ENCODE results near the gene SCRN1.
"Not testable (repeated sequence)": the region's sequence is repeated elsewhere in the genome, so short reads cannot be mapped to it uniquely, and the experiment has no call there.

The SCRN1 gene

DNA sequence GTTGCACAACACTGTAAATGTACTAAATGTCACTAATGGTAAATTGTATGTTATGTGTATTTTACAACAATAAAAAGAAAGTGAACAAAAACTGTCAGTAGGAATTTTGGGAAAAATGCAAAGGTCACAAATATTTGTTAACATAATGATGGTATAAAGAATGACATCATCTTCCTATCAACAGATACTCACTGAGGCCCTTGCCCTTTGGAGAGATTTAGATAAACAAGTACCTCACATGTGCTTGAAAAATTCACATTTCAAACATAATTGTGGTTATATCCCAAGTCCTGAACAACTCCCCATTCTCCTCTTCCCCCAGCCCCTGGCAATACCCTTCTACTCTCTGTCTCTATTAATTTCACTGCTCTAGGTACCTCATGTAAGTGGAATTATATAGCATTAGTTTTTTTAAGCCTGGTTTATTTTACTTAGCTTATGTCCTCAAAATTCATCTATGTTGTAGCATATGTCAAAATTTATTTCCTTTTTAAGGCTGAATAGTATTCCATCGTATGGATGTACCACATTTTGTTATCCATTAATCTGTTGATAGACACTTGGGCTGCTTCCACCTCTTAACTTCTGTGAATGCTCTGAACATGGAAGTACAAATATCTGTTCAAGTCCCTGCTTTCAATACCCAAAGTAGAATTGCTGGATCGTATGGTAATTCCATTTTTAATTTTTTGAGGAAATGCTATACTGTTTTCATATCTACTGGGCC, 92.8 kb downstream of the SCRN1 start:
- Histone ChIP-seq H3K27me3 (ENCODE audit: control insufficient read depth in 2 of 2, insufficient read depth in 2 of 2, low read length in 2 of 2) (peaks cover 0 to 3% of the 10 kb centered on the region in 2 donors), H3K9me3 (ENCODE audit: control insufficient read depth in 2 of 2, low read length in 2 of 2) (no peaks in the 10 kb centered on the region), H3K4me3 (ENCODE audit: low read length in 2 of 2) (no peak overlapping the region), H3K36me3 (ENCODE audit: control insufficient read depth in 2 of 2, insufficient read depth in 2 of 2, low read length in 2 of 2) (no peaks in the 10 kb centered on the region), H3K9ac (ENCODE audit: low read depth in 1 of 2, low read length in 2 of 2) (no peak overlapping the region), H3K4me1 (ENCODE audit: control insufficient read depth in 2 of 2, insufficient read depth in 2 of 2, low read length in 2 of 2) (no peaks in the 10 kb centered on the region), H3K27ac (ENCODE audit: low read depth in 2 of 2, low read length in 2 of 2) (no peak overlapping the region)

GRCh38 chr7:29895559-29895958, 94.0 kb downstream of the SCRN1 start:
- H3K9me3 ChIP-seq (ENCODE audit: control insufficient read depth in 2 of 2, low read length in 2 of 2), result no peaks in the 10 kb centered on the region
- no peak overlapping the region for H3K4me3 ChIP-seq (ENCODE audit: low read length in 2 of 2)
- no peak overlapping the region for H3K9ac ChIP-seq (ENCODE audit: low read depth in 1 of 2, low read length in 2 of 2)
- no peak overlapping the region for H3K27ac ChIP-seq (ENCODE audit: low read depth in 2 of 2, low read length in 2 of 2)
- peaks cover 0 to 3% of the 10 kb centered on the region in 2 donors for H3K27me3 ChIP-seq (ENCODE audit: control insufficient read depth in 2 of 2, insufficient read depth in 2 of 2, low read length in 2 of 2)
- no peaks in the 10 kb centered on the region for H3K36me3 ChIP-seq (ENCODE audit: control insufficient read depth in 2 of 2, insufficient read depth in 2 of 2, low read length in 2 of 2)
- no peaks in the 10 kb centered on the region for H3K4me1 ChIP-seq (ENCODE audit: control insufficient read depth in 2 of 2, insufficient read depth in 2 of 2, low read length in 2 of 2)

GRCh38 chr7:29894256-29894655, 95.3 kb downstream of the SCRN1 start:
- H3K9ac ChIP-seq (ENCODE audit: low read depth in 1 of 2, low read length in 2 of 2), result no peak overlapping the region

DNA sequence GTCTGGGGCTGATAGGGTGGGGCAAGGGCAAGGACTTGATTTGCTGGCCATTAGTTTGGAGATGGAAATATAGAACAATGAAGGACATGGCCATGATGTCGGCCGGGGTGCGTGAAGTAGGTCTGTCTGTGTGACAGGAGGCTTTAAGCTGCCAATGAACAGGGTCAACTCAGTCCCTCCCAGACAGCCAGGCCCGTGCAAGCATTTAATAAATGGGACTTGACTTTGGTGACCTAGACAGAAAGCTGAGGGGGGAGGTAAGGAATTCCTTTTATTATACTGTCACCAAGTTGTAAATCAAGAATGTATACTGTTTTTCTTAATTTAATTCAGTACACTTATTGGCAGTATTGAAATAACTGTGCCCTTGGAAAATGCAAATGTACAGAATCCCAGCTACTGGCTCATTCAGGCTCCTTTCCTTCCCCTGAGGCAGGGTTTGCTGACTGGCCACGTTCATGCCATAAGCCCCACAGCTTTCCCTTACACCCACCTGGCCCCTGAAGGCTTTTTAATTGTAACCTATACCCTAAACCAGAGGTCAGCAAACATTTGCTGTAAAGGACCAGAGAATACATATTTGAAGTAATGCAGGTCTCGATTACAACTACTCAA, 96.1 kb downstream of the SCRN1 start:
- H3K4me1 ChIP-seq (ENCODE audit: control insufficient read depth in 2 of 2, insufficient read depth in 2 of 2, low read length in 2 of 2), result no peaks in the 10 kb centered on the region
- H3K27ac ChIP-seq (ENCODE audit: low read depth in 2 of 2, low read length in 2 of 2), result no peak overlapping the region
- H3K36me3 ChIP-seq (ENCODE audit: control insufficient read depth in 2 of 2, insufficient read depth in 2 of 2, low read length in 2 of 2), result no peaks in the 10 kb centered on the region
- H3K27me3 ChIP-seq (ENCODE audit: control insufficient read depth in 2 of 2, insufficient read depth in 2 of 2, low read length in 2 of 2), result no peaks in the 10 kb centered on the region
- H3K4me3 ChIP-seq (ENCODE audit: low read length in 2 of 2), result no peak overlapping the region
- no peak overlapping the region for H3K9ac ChIP-seq (ENCODE audit: low read depth in 1 of 2, low read length in 2 of 2)
- H3K9me3 ChIP-seq (ENCODE audit: control insufficient read depth in 2 of 2, low read length in 2 of 2), result no peaks in the 10 kb centered on the region

More at GRCh38 chr7:29894256-29894655, 95.3 kb downstream of the SCRN1 start:
- Histone ChIP-seq H3K4me1 (ENCODE audit: control insufficient read depth in 2 of 2, insufficient read depth in 2 of 2, low read length in 2 of 2) (no peaks in the 10 kb centered on the region), H3K4me3 (ENCODE audit: low read length in 2 of 2) (no peak overlapping the region), H3K36me3 (ENCODE audit: control insufficient read depth in 2 of 2, insufficient read depth in 2 of 2, low read length in 2 of 2) (no peaks in the 10 kb centered on the region), H3K27ac (ENCODE audit: low read depth in 2 of 2, low read length in 2 of 2) (no peak overlapping the region), H3K27me3 (ENCODE audit: control insufficient read depth in 2 of 2, insufficient read depth in 2 of 2, low read length in 2 of 2) (peaks cover 0 to 3% of the 10 kb centered on the region in 2 donors), H3K9me3 (ENCODE audit: control insufficient read depth in 2 of 2, low read length in 2 of 2) (no peaks in the 10 kb centered on the region)

GRCh38 chr7:29892231-29892630, 97.4 kb downstream of the SCRN1 start:
- H3K9me3 ChIP-seq (ENCODE audit: control insufficient read depth in 2 of 2, low read length in 2 of 2), result no peaks in the 10 kb centered on the region
- no peak overlapping the region for H3K27ac ChIP-seq (ENCODE audit: low read depth in 2 of 2, low read length in 2 of 2)
- H3K9ac ChIP-seq (ENCODE audit: low read depth in 1 of 2, low read length in 2 of 2), result no peak overlapping the region
- no peaks in the 10 kb centered on the region for H3K36me3 ChIP-seq (ENCODE audit: control insufficient read depth in 2 of 2, insufficient read depth in 2 of 2, low read length in 2 of 2)
- no peaks in the 10 kb centered on the region for H3K27me3 ChIP-seq (ENCODE audit: control insufficient read depth in 2 of 2, insufficient read depth in 2 of 2, low read length in 2 of 2)
- H3K4me1 ChIP-seq (ENCODE audit: control insufficient read depth in 2 of 2, insufficient read depth in 2 of 2, low read length in 2 of 2), result no peaks in the 10 kb centered on the region
- H3K4me3 ChIP-seq (ENCODE audit: low read length in 2 of 2), result no peak overlapping the region

GRCh38 chr7:29891766-29892165, 97.8 kb downstream of the SCRN1 start:
- Histone ChIP-seq H3K4me1 (ENCODE audit: control insufficient read depth in 2 of 2, insufficient read depth in 2 of 2, low read length in 2 of 2) (no peaks in the 10 kb centered on the region), H3K4me3 (ENCODE audit: low read length in 2 of 2) (no peak overlapping the region), H3K36me3 (ENCODE audit: control insufficient read depth in 2 of 2, insufficient read depth in 2 of 2, low read length in 2 of 2) (no peaks in the 10 kb centered on the region), H3K27ac (ENCODE audit: low read depth in 2 of 2, low read length in 2 of 2) (no peak overlapping the region), H3K9me3 (ENCODE audit: control insufficient read depth in 2 of 2, low read length in 2 of 2) (no peaks in the 10 kb centered on the region), H3K27me3 (ENCODE audit: control insufficient read depth in 2 of 2, insufficient read depth in 2 of 2, low read length in 2 of 2) (no peaks in the 10 kb centered on the region), H3K9ac (ENCODE audit: low read depth in 1 of 2, low read length in 2 of 2) (no peak overlapping the region)

- H3K9me3 ChIP-seq (ENCODE audit: control insufficient read depth in 2 of 2, low read length in 2 of 2); H3K9ac ChIP-seq (ENCODE audit: low read depth in 1 of 2, low read length in 2 of 2); H3K27me3 ChIP-seq (ENCODE audit: control insufficient read depth in 2 of 2, insufficient read depth in 2 of 2, low read length in 2 of 2); H3K27ac ChIP-seq (ENCODE audit: low read depth in 2 of 2, low read length in 2 of 2); H3K4me1 ChIP-seq (ENCODE audit: control insufficient read depth in 2 of 2, insufficient read depth in 2 of 2, low read length in 2 of 2); H3K4me3 ChIP-seq (ENCODE audit: low read length in 2 of 2); H3K36me3 ChIP-seq (ENCODE audit: control insufficient read depth in 2 of 2, insufficient read depth in 2 of 2, low read length in 2 of 2): not testable (repeated sequence)
Measured at GRCh38 chr7:29890786-29891185, 98.8 kb downstream of the SCRN1 start.

- Histone ChIP-seq H3K27me3 (ENCODE audit: control insufficient read depth in 2 of 2, insufficient read depth in 2 of 2, low read length in 2 of 2) (no peaks in the 10 kb centered on the region), H3K4me1 (ENCODE audit: control insufficient read depth in 2 of 2, insufficient read depth in 2 of 2, low read length in 2 of 2) (no peaks in the 10 kb centered on the region), H3K9me3 (ENCODE audit: control insufficient read depth in 2 of 2, low read length in 2 of 2) (no peaks in the 10 kb centered on the region), H3K27ac (ENCODE audit: low read depth in 2 of 2, low read length in 2 of 2) (no peak overlapping the region), H3K9ac (ENCODE audit: low read depth in 1 of 2, low read length in 2 of 2) (no peak overlapping the region), H3K36me3 (ENCODE audit: control insufficient read depth in 2 of 2, insufficient read depth in 2 of 2, low read length in 2 of 2) (no peaks in the 10 kb centered on the region), H3K4me3 (ENCODE audit: low read length in 2 of 2) (no peak overlapping the region)
Measured at GRCh38 chr7:29890251-29890650, 99.3 kb downstream of the SCRN1 start.

GRCh38 chr7:29889288-29889687, 100.3 kb downstream of the SCRN1 start:
- H3K9me3 ChIP-seq (ENCODE audit: control insufficient read depth in 2 of 2, low read length in 2 of 2), result no peaks in the 10 kb centered on the region
- peaks cover 0 to 3% of the 10 kb centered on the region in 2 donors for H3K4me1 ChIP-seq (ENCODE audit: control insufficient read depth in 2 of 2, insufficient read depth in 2 of 2, low read length in 2 of 2)

GRCh38 chr7:29888006-29888405, 101.6 kb downstream of the SCRN1 start:
- Histone ChIP-seq H3K9me3 (ENCODE audit: control insufficient read depth in 2 of 2, low read length in 2 of 2) (no peaks in the 10 kb centered on the region), H3K4me3 (ENCODE audit: low read length in 2 of 2) (no peak overlapping the region)

More at GRCh38 chr7:29889288-29889687, 100.3 kb downstream of the SCRN1 start:
- H3K27me3 ChIP-seq (ENCODE audit: control insufficient read depth in 2 of 2, insufficient read depth in 2 of 2, low read length in 2 of 2), result peaks cover 0 to 4% of the 10 kb centered on the region in 2 donors
- H3K36me3 ChIP-seq (ENCODE audit: control insufficient read depth in 2 of 2, insufficient read depth in 2 of 2, low read length in 2 of 2), result no peaks in the 10 kb centered on the region
- H3K4me3 ChIP-seq (ENCODE audit: low read length in 2 of 2), result no peak overlapping the region
- no peak overlapping the region for H3K27ac ChIP-seq (ENCODE audit: low read depth in 2 of 2, low read length in 2 of 2)
- H3K9ac ChIP-seq (ENCODE audit: low read depth in 1 of 2, low read length in 2 of 2), result no peak overlapping the region

More at GRCh38 chr7:29888006-29888405, 101.6 kb downstream of the SCRN1 start:
- Histone ChIP-seq H3K27ac (ENCODE audit: low read depth in 2 of 2, low read length in 2 of 2) (no peak overlapping the region), H3K4me1 (ENCODE audit: control insufficient read depth in 2 of 2, insufficient read depth in 2 of 2, low read length in 2 of 2) (peaks cover 4 to 9% of the 10 kb centered on the region in 2 donors), H3K9ac (ENCODE audit: low read depth in 1 of 2, low read length in 2 of 2) (no peak overlapping the region), H3K36me3 (ENCODE audit: control insufficient read depth in 2 of 2, insufficient read depth in 2 of 2, low read length in 2 of 2) (no peaks in the 10 kb centered on the region), H3K27me3 (ENCODE audit: control insufficient read depth in 2 of 2, insufficient read depth in 2 of 2, low read length in 2 of 2) (peaks cover 3 to 4% of the 10 kb centered on the region in 2 donors)
